HG03060 (cell line): Measurements from ENCODE around the gene CCDC6.
"Not testable (repeated sequence)": the region's sequence is repeated elsewhere in the genome, so short reads cannot be mapped to it uniquely, and the experiment has no call there.

Experiments
- ATAC-seq: cut with Tn5 transposase; IDR thresholded peaks from one replicate; pipeline ENCODE4 v1.9.1; 2021; ENCODE audit warnings: low read depth, moderate number of reproducible peaks; ENCODE audit not compliant: unreplicated experiment

The CCDC6 gene

GRCh38 chr10:59884893-59885292, 21.5 kb downstream of the CCDC6 start:
- ATAC-seq = not testable (repeated sequence)

DNA sequence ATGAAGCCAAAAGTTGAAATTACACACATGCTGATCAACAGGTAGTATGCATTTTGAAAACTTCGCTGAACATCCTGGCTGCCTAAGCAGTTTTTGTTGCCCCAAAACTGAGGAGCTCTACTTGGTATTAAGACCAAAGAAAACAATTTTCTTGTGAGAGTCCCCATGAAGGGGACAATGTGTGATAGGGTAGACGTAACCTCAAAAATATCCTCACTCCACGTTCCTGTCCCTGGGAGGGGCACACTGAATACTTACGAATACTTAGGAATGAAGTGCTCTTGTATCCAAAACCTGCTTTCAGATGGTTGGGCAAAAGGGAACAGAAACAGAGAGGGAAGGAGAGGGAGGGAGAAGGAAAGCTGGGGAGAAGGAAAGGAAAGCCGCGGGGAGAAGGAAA, 24.7 kb downstream of the CCDC6 start:
- no peak for ATAC-seq

GRCh38 chr10:59880971-59881510, 25.3 kb downstream of the CCDC6 start:
- ATAC-seq = peak; percentile 33

DNA sequence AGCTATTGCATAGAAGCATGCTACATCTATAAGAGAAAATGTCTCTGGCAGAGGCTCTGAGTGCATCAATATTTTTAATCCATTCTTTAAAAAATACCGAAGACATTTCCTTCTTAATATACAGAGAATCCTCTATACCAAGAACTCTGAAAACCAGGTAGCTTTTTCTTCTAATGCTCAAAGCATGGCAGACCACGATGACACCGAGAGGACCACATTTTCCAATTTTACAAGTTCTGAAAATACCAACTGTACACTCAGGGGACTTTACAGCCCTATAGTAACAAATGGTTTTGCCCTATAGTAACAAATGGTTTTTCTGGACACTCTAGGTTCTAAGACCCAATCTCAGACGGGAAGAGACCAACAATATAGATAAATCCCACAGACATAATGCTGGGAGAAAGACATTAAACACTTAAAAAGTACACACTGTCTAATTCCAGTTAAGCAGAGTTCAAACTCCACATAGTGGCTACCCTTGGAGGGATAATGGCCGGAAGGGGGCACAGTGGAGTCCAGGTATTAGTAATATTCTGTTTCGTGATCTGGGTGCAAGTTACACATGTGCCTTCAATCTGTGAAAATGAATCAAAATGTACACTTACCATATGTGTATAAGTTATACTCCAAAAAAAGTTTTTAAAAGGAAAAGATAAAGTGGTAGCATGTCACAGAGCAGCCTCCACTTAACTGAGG, 26.2 kb downstream of the CCDC6 start:
- ATAC-seq = no peak

DNA sequence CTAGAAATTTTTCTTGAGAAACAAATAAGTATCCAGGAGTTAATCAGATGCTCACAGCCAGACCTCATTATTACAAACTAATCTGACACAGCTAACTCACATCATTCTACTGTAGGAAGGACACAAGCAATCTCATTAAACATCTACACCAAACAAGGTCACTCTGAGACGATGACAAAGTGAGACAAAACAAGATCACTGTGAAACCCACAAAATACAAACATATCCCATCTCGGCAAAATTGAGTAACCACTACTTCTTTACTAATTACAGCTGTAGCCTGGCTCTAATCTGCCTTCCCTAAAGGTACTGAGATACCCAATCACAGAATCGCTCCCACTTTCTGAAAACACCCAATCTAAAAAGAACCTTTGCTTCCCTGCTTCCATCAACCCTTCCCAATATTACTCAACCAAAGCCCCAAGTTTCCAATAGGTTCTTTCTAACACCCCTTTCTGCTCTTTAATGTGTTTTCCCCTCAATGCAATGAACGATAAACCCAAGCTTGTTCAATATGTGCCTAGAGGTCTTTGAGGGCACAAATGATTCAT, 26.9 kb downstream of the CCDC6 start:
- ATAC-seq = peak; percentile 43

DNA sequence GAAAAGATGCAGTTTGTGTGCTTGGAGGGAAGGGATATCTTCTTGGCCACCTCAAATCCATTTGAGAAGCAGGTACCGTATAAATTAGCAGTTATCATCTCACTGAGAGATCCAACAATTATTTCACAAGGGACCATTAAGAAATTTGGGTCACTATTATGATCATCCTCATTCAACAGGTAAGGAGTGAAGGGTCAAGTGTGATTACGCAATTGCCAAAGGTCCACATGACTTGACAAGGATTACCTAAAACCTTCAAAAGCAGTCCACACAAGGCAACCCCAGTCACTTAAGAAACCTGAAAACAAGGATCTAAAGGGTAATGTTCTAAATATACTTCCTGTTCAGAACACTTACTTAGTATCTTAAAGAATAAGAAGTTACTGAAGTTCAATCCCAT, 27.4 kb downstream of the CCDC6 start:
- ATAC-seq = no peak

DNA sequence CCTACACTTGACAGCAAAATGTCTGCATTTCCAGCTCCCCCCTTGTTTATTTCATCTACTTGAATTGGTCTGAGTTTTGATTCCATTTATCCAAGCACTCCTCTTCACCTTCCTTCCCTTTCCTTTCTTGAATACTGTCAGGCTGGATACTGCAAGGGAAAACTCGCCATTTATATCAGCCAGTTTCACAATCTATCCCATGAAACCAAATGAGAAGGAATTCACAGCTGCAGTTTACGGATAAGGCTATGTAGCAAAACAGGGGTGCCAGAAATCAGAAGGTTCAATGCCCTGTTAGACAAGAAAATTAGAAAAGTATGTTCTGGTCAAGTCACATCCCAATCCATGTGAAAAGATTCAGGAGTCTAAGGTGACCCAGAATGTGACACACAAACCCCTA, 28.1 kb downstream of the CCDC6 start:
- no peak for ATAC-seq

GRCh38 chr10:59877191-59877671, 29.1 kb downstream of the CCDC6 start:
- no peak for ATAC-seq

GRCh38 chr10:59876695-59877094, 29.7 kb downstream of the CCDC6 start:
- no peak for ATAC-seq

DNA sequence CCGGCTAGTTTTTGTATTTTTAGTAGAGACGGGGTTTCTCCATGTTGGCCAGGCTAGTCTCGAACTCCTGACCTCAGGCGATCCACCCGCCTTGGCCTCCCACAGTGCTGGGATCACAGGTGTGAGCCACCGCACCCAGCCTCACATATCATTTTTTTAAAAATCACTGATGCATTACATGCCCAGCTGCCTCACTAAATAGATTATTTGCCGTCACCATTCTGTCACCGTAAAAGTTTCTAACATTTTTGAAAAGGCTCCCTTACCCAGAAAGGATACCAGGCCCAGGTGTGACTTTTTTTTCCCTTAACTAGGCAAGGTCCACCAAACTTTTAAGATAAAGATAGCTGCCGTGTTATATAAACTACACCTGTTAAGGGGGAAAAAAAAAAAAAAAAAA, 30.1 kb downstream of the CCDC6 start:
- ATAC-seq = not testable (repeated sequence)

DNA sequence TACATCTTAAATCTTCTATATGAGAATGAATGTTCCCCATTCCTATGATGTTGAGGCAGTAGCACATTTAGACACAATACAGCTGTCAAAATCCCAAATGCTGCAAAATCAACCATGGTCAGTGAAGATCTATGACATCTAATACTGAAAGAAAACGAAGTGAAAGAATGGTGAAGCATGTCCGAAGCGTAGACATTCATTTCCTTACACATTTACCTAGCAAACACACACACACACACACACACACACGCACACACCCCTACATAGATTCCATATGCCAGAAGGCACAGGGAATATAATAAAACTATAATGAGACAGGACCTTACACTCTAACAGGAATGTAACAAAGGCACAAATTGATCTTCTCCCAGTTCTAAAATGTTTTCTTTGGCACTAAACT, 32.5 kb downstream of the CCDC6 start:
- ATAC-seq = peak; percentile 61

DNA sequence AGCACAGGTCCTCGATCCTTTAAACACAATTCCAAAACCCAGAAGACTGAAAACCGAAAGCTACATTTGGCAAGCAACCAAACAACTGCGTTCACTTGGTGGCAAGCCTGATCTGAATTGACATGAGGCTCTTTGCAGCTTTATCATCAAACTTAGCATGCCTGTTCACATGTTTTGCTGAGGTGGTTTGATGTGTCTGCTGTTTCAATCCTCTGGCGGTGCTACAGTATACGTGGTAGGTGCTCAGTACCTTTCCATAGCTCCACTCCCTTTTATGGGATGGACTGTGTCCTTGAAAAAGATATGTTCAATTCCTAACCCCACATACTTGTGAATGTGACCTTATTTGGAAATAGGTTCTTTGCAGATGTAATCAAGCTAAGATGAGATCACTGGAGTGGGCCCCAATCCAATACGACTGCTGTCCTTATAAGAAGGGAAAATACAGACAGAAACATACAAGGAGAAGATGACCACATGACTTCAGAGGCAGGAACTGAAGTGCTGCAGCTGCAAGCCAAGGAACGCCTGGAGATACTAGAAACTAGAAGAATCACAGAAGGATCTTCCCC, 33.4 kb downstream of the CCDC6 start:
- ATAC-seq = no peak

- ATAC-seq = no peak
Measured at GRCh38 chr10:59870152-59870551, 36.2 kb downstream of the CCDC6 start.

GRCh38 chr10:59869594-59869940, 36.8 kb downstream of the CCDC6 start:
- no peak for ATAC-seq

GRCh38 chr10:59868696-59869593, 37.4 kb downstream of the CCDC6 start:
- ATAC-seq = no peak

GRCh38 chr10:59867590-59867989, 38.8 kb downstream of the CCDC6 start:
- ATAC-seq = no peak

- ATAC-seq = no peak
Measured at GRCh38 chr10:59865101-59865500, 41.3 kb downstream of the CCDC6 start.

DNA sequence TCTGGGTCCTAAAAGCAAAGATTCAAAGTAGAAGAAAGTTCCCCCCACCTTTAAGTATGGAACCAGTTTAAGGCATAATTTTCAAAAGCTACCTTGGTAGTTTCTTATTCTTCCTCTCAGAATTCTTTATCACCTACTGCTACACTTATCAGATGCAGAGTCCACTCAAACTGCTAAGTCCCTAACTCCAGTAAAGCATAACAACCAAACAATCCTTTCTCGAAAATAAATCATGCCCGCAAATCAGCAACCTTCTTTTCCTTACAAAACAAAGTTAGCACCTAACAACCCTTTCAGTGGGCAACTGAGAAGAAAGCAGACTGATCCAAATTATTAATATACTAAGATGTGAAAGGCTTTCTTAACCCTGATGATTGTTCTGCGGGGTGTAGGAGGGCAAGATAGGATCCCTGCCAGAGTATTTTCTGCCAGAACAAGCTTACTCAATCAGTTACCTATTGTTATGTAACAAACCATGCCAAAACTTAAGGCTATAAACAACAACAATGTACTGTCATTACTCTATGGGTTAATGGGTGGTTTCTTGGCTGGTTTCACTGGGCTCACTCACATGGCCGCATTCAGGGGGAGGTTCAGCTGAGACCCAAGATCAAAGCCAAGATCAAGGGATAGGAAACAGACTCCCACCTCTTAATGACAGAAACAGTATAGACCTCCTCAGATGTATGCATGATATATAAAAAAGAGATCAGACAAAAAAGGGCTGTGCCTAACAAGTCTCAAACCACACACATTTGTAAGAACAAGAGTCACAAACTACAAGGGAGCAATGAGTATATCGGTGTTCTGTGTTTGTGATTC, 42.0 kb downstream of the CCDC6 start:
- ATAC-seq = no peak

DNA sequence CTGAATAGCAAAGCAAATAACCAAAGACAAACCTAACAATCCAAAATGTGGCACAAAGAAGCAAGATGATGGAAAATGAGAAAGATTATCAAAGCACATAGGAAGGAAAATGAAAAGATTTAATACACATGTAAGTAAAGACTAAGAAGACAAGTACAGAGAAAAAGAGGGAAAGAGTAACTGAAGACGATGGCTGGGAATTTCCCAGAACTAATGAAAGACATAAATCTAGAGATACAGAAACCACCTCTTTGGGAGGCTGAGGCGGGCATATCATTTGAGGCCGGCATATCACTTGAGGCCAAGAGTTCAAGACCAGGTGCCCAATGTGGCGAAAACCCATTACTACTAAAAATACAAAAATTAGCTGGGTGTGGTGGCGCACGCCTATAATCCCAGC, 46.8 kb downstream of the CCDC6 start:
- ATAC-seq = no peak

GRCh38 chr10:59857921-59858320, 48.4 kb downstream of the CCDC6 start:
- no peak for ATAC-seq
